Fibroblast of gingiva (primary cell): ENCODE results near the gene SIM2.
A peak's percentile ranks its signal among the peaks of the same experiment; 100 is the strongest.

Experiments used
- DNase-seq: peaks from one replicate; pipeline ENCODE4 v3.0.0-alpha.2; 2011; ENCODE audit warnings: low read depth

SIM2 gene

DNA sequence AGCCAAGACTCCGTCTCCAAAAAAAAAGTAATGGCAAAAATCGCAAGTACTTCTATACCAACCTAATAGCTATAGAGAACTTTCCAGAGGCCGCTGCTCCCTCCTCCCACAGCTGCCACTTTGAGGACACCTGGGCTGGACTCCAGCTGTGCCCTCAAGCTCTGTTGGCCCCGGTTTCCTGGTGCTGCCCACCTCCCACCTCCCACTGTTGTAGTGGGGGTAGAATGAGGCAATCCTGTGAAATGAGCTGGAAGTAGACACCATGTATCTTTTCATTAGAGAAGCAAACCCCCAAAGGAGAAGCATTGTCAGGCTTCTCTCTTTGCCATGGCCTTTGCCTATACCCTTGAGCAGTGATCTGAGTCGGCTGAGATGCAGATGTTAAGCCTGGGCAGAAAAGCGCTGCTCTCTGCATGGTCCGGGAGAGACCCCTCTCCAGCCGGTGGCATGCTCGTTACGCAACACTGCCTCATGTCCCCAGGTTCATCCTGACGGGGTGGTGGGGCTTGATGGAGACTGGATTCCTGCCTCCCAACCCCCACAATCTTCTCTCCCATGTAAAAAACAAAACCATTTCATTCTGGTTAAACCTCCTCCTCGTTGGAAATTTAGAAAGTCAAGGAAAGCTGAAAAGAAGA lies 39.7 kb downstream of the SIM2 start:
- DNase-seq = no peak

DNA sequence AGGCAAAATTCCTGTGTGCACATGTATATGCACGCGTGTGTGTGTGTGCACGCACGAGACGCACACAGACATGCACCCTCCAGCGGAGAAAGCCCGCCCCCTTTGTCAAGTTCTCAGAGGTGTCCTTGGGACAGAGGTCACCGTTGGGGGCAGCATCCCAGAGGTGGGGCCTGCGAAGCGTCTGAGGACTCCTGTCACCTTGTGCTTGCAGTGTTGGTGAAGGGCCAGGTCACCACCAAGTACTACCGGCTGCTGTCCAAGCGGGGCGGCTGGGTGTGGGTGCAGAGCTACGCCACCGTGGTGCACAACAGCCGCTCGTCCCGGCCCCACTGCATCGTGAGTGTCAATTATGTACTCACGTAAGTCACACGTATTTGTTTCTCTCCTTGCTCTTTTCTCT lies 42.6 kb downstream of the SIM2 start:
- no peak for DNase-seq

DNA sequence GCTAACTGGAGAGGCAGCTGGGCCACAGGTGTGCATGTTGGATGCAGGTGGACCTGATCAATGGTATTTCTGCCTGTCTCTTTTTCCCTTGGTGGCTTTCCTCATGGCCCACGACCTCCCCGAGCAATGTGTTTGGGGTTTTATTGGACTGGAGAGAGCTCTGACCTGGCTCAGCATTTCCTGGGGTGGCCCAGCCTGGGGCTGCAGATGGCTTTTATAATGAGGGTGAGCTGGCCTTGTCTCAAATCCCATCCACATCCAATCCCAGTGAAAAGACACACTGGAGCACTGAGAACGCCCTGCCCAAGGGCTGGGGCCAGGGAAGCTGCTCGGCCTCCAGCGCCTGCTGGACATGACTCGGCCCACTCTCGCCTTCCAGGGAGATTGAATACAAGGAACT lies 44.1 kb downstream of the SIM2 start:
- DNase-seq = no peak

DNA sequence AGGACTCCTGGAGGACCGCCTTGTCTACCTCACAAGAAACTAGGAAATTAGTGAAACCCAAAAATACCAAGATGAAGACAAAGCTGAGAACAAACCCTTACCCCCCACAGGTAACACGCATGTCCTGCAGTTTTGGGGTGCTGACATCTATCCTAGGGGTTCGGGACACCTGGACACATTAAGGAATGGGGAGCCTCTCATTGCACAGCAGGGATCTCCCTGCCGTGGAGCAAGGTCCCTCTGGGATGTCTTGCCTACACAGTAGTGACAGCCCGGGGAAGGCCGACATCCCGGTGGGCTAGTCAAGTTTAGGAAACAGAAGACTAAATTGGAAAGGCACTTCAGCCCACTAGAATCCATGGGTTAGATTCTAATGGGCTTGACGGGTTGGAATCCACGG lies 44.5 kb downstream of the SIM2 start:
- no peak for DNase-seq

DNA sequence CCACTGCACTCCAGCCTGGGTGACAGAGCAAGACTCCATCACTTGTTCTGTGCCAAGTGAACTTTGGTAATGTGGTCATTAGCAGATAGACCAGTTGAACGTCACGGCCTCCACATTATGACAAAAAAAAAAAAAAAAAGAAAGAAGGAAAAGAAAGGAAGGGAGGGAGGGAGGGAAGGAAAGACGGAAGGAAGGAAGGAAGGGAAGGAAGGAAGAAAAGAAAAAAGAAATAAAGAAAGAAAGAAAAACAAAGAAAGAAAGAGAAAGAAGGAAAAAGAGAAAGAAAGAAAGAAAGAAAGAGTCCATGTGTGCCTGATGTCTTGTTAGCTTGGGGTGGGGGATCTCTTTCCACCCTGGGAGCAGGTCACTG lies 45.3 kb downstream of the SIM2 start:
- no peak for DNase-seq

DNA sequence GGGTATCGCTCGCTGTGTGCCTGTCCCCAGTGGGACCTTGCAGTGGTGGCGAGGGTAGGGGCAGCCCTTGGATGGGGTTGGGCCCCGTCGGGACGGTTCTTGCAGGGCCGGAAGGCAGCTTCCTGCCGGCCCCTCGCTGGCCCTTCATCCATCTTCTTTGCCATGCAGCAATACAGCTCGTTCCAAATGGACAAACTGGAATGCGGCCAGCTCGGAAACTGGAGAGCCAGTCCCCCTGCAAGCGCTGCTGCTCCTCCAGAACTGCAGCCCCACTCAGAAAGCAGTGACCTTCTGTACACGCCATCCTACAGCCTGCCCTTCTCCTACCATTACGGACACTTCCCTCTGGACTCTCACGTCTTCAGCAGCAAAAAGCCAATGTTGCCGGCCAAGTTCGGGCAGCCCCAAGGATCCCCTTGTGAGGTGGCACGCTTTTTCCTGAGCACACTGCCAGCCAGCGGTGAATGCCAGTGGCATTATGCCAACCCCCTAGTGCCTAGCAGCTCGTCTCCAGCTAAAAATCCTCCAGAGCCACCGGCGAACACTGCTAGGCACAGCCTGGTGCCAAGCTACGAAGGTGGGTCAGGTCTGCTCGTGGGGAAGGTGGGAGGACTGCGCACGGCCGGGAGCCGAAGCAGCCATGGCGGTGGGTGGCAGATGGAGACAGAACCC lies 45.8 kb downstream of the SIM2 start:
- DNase-seq = no peak

DNA sequence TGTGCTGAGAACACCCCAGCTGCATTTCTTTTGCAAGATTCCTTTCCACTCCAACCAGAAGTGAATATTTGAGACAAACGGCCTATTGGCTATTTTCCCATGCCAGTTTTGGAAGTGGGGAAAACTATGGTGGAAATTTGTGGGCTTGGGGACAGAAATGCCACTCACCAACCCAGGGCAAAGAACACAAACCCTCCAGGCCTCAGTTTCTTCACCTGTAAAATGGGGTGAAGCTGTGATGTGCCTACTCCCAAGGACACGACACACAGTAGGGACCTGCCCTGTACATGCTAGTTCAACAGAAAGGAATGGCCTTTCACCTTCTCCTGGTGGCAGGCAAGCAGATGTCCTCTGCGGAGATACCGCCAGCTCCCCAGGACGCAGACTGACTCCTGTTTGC lies 46.5 kb downstream of the SIM2 start:
- DNase-seq = no peak

DNA sequence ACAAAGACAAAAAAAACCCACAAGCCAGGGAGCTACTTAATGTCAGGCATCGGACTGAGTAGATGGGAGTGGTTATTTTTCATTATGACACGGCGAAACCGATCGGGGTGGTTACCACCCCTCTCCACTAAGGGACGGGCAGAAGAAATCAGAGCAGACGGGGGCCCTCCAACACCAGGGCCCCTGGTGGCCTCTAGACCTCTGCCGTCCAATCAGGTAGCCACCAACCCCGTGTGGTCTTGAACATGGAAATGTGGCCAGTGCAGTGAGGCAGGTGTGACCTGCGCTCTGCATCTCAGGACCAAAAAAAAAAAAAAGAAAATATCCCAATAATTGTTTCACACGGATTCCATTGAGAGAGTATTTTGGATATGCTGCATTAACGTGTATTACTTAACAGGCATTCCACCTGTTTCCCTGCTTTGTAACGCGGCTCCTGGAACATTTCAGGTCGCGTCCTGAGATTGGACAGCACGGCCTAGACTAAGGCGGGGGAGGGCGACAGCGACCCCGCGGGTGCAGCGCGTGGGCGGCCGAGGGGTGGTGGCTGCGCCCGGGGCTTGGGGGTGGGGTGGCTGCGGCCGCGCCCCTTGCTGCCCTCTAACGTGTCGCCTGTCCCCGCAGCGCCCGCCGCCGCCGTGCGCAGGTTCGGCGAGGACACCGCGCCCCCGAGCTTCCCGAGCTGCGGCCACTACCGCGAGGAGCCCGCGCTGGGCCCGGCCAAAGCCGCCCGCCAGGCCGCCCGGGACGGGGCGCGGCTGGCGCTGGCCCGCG lies 48.3 kb downstream of the SIM2 start:
- DNase-seq = no peak

DNA sequence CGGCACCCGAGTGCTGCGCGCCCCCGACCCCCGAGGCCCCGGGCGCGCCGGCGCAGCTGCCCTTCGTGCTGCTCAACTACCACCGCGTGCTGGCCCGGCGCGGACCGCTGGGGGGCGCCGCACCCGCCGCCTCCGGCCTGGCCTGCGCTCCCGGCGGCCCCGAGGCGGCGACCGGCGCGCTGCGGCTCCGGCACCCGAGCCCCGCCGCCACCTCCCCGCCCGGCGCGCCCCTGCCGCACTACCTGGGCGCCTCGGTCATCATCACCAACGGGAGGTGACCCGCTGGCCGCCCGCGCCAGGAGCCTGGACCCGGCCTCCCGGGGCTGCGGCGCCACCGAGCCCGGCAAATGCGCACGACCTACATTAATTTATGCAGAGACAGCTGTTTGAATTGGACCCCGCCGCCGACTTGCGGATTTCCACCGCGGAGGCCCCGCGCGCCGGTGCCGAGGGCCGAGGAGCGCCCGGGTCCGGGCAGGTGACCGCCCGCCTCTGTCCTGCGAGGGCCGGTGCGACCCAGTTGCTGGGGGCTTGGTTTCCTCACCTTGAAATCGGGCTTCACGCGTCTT lies 49.0 kb downstream of the SIM2 start:
- no peak for DNase-seq

DNA sequence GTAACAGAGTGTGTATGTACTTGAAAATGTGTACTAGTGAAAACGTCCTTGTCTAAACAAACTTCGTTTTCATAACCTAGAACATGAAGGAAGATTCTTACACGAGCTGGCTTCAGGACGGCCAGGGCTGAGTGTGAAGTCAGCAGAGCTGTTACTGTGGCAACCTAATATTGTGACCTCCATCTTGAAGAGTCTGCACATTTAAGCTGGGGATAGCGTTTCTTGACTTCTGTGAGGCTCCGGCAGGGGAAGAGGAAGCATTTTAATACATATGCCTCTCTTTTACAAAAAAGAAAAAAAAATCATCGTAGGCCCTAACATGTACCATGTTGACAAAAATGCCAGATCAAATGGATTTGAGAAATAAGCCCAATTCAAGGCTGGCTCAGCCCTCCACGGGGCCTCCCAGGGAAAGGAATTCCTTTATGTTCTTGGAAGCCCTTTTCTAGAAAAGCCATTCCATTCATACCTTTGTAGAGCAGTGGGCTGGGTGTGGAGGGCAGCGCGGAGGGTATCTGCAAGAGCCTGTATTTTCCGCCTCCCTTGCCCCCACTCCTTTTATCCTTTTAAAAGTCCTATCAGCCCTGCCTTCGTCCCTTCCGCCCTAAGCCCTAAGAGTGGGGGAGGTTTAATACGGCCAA lies 51.1 kb downstream of the SIM2 start:
- DNase-seq = no peak

DNA sequence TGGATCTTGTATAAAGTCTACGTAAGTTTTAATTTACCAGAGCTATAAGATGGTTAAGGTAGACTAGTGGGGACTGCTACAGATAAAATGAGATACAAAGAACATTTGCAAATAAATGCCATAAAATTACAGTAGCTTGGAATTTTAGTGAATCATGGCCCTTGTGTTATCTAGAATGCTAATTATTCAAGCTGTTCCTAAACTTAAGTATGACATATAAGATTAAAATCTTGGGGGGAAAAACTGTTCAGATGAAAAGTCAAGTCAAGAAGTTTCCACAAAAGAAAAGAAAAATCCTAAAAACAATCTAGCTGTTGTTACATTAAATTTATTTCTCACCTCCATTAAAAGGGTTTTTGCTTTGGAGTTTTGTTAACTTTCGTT lies 51.7 kb downstream of the SIM2 start:
- DNase-seq = no peak

DNA sequence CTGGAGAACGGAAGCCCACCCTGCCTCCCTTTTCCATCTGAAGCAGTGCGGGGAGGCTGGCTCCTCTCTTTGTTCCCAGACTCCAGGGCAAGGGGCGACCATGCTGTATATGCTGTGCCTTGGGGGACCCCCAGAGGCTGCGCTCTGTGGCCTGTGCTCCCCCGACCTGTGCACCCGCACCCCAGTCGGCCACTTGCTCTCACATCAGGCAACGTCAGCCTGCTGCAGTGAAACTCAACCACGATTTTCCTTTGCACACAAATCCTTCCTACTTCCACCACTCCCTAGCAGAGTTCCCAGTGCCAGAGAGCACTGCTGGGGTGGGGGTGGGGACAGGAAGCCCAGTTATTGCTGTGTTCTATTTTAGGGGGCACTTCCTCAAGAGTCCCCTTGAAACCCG lies 52.5 kb downstream of the SIM2 start:
- no peak for DNase-seq

DNA sequence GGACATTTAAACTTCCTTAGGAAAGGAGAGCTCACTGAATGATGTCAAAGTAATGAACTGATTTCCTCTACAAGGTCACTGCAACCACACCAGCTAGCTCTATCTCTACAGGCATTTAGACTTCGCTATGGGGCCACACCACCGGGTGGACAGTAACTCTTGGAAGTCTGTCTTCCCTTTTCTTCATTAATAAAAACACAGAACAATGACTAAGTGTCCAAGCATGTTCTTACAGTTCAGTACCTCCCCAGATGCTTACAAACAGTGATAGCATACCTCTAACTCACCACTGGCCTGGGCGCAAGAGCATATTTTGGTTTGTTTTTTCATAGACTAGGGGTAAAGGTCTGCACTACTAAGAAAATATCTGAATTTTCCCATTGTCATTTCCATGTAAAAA lies 54.6 kb downstream of the SIM2 start:
- DNase-seq = no peak

DNA sequence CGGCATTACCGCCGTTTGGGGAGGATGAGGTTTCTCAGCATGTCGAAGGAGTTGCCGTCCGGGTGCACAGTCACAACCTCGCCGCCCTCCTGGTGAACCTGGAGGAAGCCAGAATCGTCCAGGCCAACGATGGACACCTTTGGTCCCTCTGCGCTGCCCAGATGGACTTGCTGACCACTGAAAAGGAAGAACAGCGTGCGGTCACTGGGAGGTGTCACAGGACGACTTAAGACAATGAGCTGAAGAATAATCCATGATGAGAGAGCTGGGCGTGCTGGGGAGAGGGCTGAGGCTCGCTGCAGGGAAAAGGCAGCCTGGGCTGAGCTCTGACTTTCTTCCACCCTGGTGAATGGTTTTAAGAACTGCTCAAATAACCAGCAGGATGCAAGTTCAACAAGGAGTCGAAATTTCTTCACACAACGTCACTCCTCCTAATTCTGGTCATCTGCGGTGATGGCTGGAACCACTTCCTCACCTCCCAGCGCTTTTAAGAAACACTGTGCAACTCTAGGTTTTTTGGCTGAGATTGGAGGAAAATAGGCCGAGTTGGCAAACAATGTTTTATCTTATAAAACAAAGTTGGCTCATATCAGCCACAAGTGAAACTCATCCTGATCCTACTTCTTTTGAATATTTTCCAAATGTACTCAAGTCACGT lies 55.5 kb downstream of the SIM2 start:
- no peak for DNase-seq

DNA sequence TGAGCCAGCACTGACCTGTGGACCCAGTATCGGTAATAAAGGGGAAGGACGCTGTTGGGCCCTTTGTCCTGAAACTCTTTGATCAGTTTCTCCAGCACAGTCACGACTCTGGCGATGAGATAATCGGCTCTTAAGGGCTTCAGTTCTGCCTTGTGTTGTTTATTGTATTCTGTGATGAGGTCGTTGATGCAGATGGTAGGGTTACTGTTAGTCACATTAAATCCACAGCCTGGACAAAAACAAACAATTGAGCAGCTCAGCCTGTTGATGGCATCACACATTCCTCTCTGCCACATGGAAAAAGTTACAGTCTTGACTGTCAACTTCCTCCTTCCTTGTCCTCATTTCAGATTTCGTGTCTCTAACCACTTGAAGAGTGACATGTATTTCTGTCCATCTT lies 57.6 kb downstream of the SIM2 start:
- peak; percentile 23 for DNase-seq

DNA sequence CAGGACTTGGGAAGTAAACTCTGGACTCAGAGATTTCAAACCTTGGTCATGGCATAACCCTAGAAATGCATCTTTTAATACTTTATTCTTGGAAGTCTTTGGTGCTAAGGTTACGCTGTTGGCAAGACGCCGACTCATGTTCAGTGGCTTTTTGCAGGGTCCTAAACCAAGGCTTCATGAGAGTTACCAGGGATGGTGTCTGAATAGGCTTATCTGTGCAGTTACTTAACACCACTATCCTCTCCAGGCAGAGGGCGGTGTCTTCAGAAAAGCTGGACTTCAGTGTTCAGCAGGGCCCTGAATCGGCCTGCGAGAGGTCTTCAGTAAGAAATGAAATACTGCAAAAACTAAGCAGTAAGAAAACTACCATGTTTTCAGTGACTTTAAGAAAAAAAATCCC lies 58.3 kb downstream of the SIM2 start:
- no peak for DNase-seq

DNA sequence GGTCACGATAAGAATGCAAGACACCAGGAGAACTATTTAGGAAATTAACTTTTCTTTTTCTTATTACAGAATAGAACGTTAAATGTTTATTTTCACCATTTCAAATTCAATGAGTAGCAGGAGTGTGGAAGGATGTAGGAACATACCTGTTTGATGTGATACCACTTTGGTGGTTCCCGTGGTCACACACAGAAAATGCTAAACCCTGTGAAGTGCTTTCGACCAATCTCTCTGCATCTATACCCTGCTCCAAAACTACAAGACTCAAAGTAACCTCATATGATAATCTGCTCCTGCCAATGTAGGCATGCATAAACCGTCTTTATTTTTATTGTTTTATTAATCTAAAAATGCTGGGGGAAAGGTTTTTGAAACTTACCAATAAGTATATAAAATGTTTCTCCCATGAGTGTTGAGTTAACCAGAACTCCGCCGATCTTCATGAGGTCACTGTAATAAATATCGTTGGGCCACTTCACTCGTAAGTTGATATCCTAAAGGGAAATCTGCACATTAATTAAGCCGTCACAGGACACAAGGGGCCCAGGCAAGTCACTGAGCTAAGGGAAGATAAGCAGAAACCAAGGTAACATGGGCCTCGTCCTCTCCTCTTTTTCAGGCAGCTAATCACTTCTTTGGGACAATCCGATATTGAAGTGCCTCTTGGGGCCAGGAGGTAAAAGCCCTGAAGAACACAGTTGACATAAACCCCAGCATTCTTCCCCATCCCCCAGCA lies 60.6 kb downstream of the SIM2 start:
- no peak for DNase-seq

DNA sequence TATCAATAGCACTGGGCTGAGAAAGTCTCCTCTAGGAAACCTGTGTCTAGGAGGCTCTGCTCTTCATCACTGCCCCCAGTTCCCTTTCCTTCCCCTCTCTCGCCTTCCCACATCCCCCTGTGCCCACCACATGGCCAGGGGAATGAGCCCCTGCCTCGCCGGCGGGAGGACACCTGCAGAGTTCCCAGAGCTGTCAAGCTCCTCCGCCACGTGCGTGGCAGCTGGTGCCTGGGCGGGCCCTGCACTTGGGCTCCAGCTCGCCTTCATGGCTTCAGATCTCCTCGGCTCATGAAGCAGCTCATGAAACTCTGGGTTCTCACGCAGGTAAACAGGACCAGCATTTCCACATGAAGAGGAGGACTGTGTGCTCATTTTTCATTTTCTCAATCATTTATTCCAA lies 62.8 kb downstream of the SIM2 start:
- DNase-seq = no peak

DNA sequence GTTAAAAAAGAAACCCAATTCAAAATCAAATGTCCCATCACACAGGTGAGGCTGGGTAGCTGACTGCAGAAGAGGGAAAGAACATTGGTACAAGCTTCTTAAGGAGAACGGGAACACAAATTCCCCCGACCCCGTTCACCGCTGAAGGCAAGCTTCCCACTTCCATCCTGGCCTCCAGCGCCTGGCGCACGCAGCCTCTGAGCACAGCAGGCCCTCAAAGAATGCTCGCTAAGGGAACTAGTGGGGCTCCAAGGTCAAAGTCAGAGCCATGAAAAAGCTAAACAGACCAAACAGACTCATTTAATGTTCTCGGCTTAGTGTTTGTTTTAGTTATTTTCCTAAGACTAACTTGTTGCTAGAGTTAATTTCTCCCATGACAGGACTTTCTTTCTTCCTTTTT lies 63.7 kb downstream of the SIM2 start:
- DNase-seq = no peak

DNA sequence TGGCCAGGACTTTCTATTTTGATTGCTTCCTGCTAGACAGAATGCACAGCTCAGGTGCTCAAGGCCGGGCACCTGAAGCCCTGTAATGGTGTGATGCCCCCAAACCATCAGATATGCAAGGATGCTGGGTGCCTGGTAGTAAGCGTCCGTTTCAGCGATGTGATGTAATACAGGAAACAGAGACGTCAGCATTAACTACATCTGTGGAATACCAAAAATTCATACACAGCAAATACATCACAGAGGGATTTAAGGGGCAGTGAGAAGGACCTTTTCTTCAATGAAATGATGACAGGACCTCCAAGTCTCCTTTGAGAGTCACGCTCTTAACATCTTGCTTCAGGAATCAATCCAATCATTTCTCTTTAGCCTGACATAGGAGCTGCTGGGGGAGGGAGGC lies 64.4 kb downstream of the SIM2 start:
- no peak for DNase-seq

DNA sequence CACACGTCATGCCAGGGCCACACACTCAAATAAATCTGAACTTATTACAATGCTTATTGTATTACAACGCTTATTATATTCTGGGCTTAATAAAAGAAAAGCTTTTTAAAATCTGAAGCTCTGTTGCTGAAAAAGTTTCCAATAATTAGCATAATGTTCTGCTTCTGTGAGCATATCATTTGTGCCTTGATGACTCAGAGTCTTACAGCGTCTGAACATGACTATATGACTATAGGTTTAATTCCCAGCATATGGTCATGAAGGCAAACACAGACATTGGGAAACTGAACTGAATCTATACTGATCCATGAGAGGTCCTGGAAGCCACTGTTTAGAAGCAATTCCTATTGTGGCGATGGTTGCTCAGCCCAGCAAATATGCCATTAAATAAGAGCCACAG lies 66.3 kb downstream of the SIM2 start:
- DNase-seq = no peak

DNA sequence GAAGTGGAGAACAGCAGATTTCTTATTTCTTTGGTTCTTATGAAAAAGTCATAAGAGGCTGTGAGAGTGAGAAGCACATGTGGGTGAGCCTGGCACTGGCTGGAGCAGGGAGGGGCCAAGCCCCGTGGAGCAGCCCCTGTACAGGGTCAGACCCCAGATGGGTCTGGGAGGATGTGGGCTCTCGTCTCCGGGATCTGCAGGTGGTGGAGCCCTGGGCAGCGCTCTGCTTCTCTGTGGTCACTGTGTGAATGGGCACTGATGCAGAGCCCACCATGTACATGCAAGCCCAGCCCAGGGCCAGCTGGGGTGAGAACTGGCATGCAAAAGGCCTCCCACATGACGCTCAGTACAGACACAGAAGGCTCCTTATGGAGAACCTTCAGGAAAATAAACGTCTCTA lies 67.6 kb downstream of the SIM2 start:
- DNase-seq = no peak
